HG03575 (cell line): ENCODE data around the gene GLE1.

Experiments
- ATAC-seq: cut with Tn5 transposase; IDR thresholded peaks from one replicate; pipeline ENCODE4 v1.9.1; 2021; ENCODE audit not compliant: unreplicated experiment, insufficient number of reproducible peaks, low FRiP score; ENCODE audit errors: extremely low read depth

Gene GLE1

DNA sequence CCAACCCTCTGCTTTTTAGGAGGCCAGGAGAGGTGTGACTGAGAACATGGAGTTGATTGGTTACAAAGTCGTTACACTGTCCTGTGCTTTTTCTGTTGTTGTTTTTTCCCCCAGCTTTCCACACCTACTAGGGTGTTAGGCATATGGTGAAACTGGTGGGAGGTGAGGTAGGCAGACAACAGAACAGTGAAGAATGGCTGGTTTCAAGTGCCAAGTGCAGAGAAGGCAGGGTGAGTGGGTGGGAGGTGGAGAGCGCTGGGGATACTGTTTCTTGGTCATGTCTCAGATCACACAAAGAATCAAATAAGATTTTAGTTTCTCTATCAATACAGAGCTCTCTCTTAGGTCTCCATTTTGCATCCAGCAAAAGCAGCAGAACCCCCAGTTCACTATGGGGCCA, 45.7 kb downstream of the GLE1 start:
- no peak for ATAC-seq

DNA sequence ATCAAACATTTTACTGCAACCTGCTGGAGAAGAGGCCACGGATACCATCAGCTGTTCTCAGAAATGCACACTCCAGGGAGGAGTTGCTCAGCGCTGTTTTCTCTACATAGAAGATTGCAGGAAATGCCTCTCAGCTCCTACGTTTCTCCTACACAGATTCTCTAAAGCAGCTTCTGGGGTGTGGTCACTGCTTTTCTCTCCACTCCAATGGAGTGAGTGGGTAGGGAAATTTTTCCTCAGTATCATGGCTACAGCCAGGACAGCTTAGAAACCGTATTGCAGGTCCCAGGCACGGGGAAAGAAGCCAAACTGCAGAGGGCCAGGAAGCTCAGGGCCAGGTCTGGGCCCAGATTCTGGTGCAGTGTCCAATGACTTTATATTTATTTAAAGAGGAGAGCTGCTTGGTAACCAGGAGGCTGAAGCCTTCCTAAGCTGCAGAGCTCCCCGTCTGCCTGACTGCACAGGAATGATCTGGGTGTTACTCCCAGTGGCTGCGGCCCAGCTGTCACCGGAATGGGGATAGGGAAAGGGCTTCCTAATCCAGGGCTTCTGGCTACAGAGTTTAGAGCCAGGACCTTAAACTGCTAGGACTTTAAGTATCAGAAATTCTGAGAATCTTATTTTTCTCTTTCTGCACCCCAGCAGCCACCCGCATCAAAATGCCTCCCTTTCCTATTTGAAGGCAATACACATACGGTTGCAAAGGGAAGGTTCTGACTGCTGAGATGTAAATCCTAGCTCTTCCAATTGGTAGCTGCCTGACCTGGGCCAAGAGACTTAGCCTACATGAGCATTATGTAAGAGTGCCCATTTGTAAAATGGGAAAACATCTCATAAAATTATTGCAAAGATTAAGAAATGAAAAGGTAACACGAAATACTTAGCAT, 46.5 kb downstream of the GLE1 start:
- no peak for ATAC-seq

DNA sequence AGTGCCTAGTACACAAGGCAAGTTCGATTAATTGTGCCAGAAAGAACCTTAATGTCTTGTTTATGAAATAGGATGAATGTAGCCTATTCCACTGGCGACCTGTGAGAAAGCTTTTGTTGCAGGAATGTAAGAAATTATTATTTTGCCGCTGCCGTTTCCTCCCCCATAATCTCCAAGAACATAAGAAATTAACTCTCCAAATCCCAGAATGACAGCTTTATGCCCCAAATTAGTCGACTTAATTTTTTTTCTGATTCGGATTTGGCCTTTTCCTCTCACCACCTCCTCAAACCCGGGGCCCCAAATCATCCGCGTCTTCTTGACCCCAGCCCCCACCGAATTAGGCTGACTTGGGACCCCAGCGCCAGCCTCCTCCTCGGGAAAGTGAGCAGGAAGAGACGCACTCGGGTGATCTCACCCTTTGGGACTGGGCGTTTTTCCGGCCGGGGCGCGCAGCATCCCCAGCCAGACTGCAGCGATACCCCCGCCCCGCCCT, 47.2 kb downstream of the GLE1 start:
- no peak for ATAC-seq

DNA sequence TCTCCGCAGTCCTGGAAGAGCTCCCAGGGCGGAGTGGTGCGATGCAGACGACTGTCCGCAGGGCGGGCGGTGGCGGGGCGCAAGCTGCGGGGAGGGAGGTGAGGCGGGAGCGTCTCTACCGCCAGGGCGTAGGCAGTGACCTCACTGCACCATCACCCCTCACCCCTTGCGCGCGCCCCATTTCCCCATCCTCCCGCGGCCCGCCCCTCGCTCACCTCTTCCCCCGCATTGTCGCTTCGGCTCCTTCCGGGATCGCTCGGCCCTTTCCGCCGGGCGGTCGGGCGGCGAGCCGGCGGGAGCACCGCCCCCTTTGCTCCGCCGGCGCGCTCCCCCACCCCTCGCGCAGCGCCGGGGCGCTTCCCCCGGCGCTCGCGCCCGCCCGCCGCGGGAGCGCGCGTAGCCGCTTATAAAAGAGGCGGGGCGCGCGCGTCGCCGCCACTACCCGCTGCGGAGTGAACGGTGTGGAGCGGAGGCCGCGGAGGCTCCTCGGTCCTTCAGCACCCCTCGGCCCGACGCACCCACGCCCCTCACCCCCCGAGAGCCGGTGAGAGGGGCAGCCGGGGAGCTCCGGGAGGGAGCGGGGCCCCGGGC, 47.7 kb downstream of the GLE1 start, which contains the start of gene SPTAN1:
Gene SPTAN1 (plus strand): TSS at position 435 of the 591 bp plus-strand sequence. CDS start 14,154 bp downstream, outside the sequence.
- no peak for ATAC-seq

DNA sequence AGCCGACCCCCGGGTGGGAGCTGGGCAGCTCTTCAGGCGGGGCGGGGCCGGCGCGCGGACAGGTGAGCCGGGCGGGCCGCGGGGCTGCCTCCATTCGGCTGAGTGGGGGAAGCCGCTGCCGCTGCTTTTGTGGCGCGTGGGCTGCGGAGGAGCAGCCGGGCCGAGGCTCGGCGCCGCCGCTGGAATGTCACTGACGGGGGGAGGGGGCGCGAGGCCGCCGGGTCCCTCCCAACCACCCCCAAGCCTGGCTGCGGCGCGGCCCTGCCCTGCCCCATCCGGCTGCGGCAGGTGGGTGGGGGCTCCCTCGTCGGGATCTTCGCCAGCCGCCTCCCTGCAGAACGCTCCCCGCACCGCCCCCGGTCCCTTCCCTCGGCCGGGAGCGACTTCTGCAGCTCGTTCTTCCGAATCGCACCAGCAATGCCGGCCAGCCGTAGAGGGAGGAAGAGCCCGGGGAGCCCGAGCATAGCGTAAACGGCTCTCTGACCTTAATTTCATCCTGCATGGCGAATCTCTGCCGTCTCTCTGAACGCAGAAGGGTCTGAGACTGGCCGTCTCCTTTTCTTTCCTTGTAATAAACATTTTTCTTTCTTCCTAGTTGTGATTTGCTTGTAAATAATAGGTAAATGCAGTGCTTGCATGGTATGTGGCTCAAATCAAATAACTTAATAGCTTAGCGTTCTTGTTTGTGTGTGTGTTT, 48.4 kb downstream of the GLE1 start:
- ATAC-seq, result no peak

DNA sequence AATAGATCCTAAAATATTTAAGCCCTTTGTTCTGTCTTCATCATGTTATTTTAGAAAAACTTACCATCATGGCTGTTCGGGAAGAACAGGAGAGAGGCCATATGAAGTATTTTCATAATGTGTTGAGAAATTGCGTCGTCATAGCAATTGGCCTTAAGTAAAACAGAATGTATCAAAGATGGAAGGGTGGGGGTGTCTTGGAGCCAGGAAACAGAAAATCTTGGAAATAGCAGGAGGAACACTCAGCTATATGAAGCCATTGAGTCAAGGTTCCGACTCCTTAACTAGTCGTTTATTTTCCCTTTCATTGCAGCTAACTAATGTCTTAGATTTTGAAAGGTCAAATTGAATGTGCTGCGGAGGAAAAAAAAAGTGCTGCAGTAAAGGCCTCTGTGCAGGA, 49.2 kb downstream of the GLE1 start:
- ATAC-seq, result no peak

DNA sequence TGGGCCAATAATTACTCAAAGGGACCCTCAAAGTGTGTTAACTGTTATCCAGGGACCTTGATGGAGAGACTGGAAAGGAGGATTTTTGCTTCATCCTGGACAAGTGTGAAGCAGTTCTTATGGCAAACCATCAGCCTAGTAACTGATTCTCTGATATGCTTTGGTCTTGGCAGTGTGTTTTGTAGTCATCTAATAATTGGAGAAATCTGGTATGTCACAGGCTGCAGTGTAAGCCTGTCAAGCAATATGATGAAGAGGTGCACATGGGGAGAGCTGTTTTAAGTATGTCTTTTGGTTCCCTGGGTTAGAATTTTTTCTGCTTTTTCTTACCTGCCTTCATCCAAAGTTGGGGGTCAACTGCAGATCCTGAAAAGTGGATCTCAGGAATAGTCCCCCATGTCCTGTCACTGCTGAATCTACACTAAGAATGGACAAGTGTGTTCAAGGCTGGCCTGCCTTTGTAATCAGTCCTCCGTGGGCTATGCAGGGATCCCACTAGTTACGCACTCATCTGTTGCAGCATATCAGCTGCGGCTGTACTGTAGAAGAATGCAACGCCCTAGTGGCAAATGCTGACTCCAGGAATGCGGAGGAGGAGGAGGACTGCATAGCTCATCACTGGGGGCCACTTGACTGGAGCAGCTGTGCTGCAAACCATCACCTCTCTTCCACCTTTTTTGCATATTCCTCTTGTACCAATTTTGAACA, 49.8 kb downstream of the GLE1 start:
- no peak for ATAC-seq

DNA sequence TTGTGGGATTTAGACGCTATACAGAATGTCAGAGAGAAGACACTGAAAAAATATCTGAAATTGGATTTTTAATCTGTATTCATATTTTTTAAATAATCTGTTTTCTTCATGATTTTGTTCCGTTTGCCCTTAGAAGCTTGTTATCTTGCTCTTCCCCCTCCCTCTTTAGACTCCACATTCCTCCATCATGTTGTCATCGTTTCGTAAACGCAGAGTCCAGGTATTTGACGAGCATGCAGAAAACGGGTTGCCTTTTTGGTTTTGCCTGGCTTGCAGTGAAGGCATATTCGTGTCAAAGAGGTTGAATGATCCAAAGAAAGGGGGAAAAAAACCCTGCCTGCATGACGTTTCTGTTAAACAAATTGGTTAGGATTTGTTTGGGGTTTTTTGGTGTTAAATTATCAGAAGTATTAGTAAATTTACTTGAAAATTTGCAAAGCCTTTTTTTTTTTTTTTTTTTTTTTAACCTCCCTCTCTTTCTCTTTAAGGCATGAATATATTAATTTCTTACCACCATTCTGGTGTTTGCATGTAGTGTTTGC, 50.7 kb downstream of the GLE1 start:
- no peak for ATAC-seq

DNA sequence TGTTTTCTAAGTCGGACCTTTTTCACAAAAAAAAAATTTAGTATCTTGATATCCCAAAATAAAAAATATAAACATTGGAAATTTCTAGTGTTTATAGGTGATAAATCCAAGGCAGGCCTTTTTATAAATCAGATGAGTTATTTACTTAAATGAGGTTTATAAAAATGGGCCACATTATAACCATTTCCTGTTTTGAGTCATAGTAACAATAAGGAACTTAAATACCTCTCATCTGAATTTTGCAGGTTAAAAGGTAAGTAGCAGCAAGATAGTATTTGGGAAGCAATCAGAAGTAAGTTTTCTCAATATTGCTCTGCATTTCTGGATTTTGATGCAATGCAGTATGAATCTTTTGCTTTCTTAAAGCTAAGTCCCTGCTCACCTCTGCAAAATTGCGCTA, 51.8 kb downstream of the GLE1 start:
- no peak for ATAC-seq

DNA sequence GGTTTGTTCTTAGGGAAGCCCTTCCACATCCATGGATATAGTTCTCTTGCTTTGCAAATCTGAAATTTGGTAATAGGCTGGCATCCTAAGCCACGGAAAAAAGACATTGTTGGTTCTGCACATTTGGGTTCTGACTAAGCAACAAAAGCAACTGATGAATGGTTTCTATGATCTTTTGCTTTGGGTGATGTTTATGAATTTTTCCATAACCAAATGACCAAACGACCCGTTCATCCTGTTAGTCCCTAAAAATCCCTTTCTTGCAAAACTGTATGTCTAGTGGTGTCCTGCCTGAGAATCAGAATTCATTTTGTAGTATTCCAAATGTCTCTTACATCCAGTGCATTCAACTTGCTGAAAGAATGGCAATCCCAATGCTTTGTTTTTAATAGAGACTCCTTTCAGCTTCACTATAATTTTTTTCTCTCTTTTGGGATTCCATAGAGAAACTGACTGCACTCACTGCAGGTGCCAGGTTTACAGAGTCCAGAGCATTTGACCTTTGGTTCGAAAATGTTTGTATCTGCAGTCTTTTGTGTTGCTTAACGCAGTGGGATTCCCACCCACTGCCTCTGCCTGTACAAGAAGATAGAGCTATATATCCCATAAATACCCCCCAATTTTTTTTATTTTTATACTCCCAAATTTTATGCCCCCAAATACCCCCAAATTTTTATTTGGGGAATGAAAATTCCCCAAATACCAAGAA, 52.6 kb downstream of the GLE1 start:
- no peak for ATAC-seq

DNA sequence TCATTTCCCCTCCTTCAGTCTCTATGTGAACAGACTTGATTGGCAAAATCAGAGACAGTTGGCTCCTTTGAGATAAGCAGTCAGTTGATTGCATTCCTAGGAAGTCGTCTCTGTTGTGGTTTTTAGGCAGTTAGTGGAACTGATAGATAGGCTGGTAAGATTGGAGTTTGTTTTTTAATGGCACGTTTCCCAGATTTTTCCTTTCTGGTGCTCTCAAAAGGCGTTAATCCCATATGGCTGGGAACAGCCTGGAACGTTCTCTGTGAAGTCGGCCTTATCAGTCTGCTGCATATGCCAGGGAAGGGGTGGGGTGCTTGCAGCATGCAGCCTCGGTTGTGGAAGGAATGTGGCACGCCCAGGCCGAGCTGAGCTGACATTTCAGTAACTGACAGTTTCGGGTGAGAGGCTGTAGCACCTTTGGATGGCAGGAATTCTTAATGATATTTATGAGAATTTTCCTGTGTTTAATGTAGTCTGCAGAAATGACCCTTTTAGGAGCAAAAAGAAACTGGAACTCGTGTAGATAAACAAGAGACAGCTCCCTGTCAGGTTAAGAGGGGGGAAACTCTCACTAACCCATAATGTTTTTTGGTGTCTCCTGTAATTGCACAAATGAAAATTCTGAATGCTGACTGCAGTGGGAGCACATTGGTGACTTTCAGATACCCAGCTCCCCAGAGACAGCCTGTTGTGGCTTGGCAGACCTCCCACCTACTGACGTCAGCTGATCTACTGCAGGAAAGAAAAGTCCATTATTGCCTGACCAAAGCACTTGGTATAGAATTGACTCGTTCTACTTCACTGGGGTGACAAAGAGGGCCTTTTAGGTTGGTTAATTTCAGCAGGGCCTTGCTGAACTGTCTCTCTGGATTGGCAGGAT, 54.2 kb downstream of the GLE1 start:
- no peak for ATAC-seq

DNA sequence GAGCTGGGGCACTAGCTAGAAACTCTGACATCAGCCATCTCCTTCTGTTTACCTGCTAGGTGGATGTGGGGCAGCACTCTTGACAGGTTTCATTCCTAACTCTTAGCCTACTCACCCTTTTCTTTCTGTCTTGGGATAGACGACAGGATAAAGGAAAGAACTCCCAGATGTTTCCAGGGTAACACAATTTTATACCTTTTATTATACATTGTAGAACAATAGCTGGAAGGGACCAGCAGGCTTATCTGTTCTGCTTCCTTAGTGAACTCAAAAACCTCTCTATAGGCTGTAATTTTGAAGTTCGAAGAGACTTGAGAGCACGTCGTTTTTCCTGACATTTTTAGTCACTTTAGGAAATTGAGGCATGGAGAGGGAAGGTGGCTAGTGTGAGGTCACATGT, 61.1 kb downstream of the GLE1 start:
- ATAC-seq, result no peak

DNA sequence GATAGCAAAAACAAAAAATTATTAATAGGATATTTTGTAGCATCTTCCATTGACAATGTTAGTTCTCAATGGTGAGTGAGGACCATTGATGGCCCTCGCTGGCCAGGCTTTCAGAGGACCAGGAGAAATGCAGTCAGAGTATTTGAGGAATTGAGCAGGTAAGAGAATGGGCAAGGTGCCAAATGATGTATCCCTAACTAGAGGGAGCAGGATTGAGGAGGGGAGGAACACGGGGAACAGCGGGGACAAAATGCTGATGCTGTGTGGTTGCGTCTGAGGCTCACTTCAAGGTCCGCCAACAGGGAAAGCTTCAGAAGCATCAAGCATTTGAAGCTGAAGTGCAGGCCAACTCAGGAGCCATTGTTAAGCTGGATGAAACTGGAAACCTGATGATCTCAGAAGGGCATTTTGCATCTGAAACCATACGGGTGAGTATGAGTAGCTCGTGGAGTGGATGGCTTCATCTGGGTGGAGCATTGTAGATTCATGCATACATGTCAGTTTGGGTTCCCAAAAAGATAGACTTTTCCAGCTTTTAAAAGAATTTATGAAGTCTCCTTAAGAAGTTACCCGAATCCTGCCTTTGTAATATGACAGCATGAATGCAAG, 64.1 kb downstream of the GLE1 start:
- no peak for ATAC-seq

DNA sequence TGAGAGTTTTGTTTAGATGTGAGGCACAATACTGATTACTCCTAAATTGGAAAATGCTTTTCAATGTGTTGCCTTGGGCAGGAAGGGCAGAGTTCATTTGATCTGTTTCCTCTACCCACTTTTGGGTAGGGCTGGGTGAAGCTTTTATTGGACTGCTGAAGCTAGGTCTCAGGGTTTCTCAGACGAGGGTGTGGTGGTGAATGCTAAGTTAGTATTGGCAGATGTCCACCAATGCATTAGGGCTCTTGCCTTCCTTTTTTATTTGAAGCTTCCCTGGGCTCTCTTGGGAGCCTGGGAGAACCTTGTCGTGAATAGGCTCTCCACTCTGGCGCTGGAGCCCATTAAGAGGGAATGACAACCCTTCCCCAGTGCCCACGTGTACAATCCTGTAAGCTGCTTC, 71.0 kb downstream of the GLE1 start:
- no peak for ATAC-seq

DNA sequence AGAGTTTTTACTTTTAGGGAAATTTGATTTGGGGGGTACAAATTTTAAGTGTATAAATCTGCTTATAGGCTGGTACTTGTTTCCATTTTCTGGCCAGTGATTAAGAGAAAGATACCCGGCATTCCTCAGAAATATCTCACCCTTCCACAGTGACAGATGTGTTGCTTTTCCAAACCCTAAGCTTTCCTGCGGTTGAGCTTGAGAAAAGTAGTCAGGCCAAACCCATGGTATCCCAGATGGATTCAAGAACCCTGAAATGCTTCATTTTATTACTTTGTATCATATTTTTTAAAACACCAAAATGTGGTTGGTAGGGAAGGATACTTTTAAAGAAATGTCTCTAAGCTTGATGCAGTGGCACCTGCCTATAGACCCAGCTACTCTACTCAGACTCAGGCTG, 71.4 kb downstream of the GLE1 start:
- ATAC-seq, result no peak

DNA sequence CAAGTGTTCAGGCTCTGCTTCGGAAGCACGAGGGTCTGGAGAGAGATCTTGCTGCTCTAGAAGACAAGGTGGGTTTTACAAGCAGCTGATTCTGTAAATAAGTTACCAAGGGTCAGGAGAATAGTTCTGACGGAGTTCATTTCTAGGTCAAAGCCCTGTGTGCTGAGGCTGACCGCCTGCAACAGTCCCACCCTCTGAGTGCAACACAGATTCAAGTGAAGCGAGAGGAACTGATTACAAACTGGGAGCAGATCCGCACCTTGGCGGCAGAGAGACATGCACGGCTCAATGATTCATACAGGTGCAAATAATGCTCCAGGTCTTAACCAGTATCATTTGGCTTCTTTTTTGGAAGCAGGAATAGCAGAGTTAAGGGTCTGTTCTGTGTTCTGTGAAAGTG, 72.7 kb downstream of the GLE1 start:
- no peak for ATAC-seq

DNA sequence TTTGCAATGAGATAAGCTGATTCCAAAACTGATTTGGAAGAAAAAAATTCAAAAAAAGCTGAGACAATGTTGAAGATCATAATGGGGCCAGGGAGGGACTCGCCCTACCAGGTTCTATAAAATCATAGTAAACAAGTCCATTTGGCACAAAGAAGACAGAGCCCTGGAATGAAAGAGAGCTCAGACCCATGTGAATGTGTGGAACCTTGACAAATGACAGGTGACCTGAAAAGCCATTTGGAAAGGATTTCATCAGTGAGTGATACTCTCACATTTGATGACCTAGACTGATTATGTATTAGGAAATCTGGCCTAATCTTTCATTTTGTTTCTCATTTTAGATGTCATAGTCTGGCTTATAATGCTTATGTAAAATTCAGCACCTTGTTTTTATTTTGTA, 74.7 kb downstream of the GLE1 start:
- no peak for ATAC-seq
